Measurements from ENCODE around the gene FEM1B. TPM values are rescaled to one million over a fixed set of nuclear protein-coding genes. Genes with fewer than 3 reads are reported as not detected.

Gene FEM1B
- total and polyA plus RNA-seq, 7 donors = 11.4 to 64.2 (median 54.7) TPM

DNA sequence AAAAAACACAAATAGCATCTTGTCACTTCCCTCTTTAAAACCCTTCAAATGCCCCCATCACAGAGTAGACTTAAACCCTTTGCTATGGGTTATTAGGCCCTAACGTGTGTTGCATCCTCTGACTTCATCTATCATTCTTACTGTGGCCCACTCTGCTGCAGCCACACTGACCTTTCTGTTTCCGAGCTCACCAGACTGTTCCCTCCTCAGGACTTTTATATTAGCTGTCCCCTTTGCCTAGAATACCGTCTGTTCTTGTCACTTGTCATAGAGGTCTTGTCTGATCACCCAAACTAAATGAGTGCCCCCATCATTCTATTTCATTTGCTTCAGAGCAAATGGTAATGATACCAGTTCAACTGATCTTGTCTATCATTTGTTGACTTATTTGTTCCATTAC is 877 bp upstream of the FEM1B start:
- Histone ChIP-seq H3K27ac (peak overlapping the region; percentile 98 to 99 (median 98)), H3K36me3 (no peaks in the 10 kb centered on the region), H3K4me3 (peak overlapping the region; percentile 68 to 92 (median 80)), H3K4me1 (peaks cover 0 to 69% (median 48%) of the 10 kb centered on the region in 4 donors), H3K27me3 (no peaks in the 10 kb centered on the region), H3K9me3 (no peaks in the 10 kb centered on the region)
- no peak for TF ChIP-seq EP300 (IDR thresholded peaks at IDR 0.05)
- no peak for TF ChIP-seq POLR2AphosphoS5 (IDR thresholded peaks at IDR 0.05)
- TF ChIP-seq POLR2A (IDR thresholded peaks at IDR 0.05) = no peak
- TF ChIP-seq, protein P1, sequence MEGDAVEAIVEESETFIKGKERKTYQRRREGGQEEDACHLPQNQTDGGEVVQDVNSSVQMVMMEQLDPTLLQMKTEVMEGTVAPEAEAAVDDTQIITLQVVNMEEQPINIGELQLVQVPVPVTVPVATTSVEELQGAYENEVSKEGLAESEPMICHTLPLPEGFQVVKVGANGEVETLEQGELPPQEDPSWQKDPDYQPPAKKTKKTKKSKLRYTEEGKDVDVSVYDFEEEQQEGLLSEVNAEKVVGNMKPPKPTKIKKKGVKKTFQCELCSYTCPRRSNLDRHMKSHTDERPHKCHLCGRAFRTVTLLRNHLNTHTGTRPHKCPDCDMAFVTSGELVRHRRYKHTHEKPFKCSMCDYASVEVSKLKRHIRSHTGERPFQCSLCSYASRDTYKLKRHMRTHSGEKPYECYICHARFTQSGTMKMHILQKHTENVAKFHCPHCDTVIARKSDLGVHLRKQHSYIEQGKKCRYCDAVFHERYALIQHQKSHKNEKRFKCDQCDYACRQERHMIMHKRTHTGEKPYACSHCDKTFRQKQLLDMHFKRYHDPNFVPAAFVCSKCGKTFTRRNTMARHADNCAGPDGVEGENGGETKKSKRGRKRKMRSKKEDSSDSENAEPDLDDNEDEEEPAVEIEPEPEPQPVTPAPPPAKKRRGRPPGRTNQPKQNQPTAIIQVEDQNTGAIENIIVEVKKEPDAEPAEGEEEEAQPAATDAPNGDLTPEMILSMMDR (IDR thresholded peaks at IDR 0.05) = no peak
- WGBS, 2 donors = 56 to 71% methylated on average over 3 of the region's 3 CpGs
- no peak for DNase-seq
- intact Hi-C loops (cut with DNase I) = loop anchor here (2.0 to 5.0 kb wide), 2 partner anchors 20 to 439 kb away; no protein-coding TSS in a partner anchor

DNA sequence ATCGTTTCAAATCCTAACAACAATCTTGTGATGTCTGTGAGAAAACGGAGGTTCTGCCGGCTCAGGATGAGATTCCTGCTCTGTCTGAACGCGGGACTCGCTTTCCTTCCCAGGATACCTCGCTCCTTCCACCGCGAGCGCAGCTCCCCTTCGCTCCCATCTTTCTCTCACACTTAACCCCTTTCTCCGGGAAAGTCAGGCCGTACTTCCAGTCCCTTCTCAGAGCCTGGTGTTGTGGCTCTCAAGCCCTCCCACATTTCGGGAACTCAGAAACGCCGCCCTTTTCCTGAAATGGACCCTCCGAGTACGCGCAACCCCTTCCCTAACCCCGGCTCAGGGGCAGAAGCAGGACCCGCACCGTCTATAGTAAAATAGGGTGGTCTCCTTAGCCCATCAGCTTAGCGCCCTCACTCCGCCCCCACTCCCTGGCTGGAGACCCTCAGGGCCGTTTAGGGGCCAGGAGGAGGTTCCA is 378 bp upstream of the FEM1B start:
- DNase-seq = peak; percentile 78
- peak in 1 of 2 donors; percentile 26 for TF ChIP-seq POLR2A (IDR thresholded peaks at IDR 0.05)
- TF ChIP-seq, protein P1 (IDR thresholded peaks at IDR 0.05) = no peak
- no peak for TF ChIP-seq EP300 (IDR thresholded peaks at IDR 0.05)
- Histone ChIP-seq H3K27me3 (no peaks in the 10 kb centered on the region), H3K36me3 (no peaks in the 10 kb centered on the region), H3K27ac (peak overlapping the region; percentile 98 to 99 (median 98)), H3K9me3 (no peaks in the 10 kb centered on the region), H3K4me1 (peaks cover 0 to 69% (median 48%) of the 10 kb centered on the region in 4 donors), H3K4me3 (peak overlapping the region; percentile 68 to 92 (median 80))
- 1% methylated on average over 25 of the region's 25 CpGs for WGBS, 2 donors
- intact Hi-C loops (cut with DNase I) = loop anchor here (2.0 to 5.0 kb wide), 2 partner anchors 20 to 440 kb away; no protein-coding TSS in a partner anchor

DNA sequence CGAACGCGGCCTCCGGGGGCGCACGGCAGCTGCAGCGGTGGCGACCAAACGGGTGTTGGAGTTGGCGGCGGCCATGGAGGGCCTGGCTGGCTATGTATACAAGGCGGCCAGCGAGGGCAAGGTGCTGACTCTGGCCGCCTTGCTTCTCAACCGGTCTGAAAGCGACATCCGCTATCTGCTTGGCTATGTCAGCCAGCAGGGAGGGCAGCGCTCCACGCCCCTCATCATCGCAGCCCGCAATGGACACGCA is 725 bp downstream of the FEM1B start:
- TF ChIP-seq, protein P1 (IDR thresholded peaks at IDR 0.05) = peak in 1 of 4 experiments; percentile 39
- TF ChIP-seq POLR2AphosphoS5 (IDR thresholded peaks at IDR 0.05) (no peak), POLR2A (IDR thresholded peaks at IDR 0.05) (no peak), EP300 (IDR thresholded peaks at IDR 0.05) (no peak)
- H3K4me3 ChIP-seq = peak overlapping the region; percentile 68 to 92 (median 80)
- H3K27me3 ChIP-seq = no peaks in the 10 kb centered on the region
- no peaks in the 10 kb centered on the region for H3K9me3 ChIP-seq
- peak overlapping the region; percentile 98 to 99 (median 98) for H3K27ac ChIP-seq
- peaks cover 0 to 69% (median 47%) of the 10 kb centered on the region in 4 donors for H3K4me1 ChIP-seq
- WGBS, 2 donors = 0% methylated on average over 22 of the region's 22 CpGs
- no peaks in the 10 kb centered on the region for H3K36me3 ChIP-seq
- DNase-seq = no peak
- intact Hi-C loops (cut with DNase I) = loop anchor here (5.0 kb wide), 1 partner anchor 441 kb away; no protein-coding TSS in a partner anchor

DNA sequence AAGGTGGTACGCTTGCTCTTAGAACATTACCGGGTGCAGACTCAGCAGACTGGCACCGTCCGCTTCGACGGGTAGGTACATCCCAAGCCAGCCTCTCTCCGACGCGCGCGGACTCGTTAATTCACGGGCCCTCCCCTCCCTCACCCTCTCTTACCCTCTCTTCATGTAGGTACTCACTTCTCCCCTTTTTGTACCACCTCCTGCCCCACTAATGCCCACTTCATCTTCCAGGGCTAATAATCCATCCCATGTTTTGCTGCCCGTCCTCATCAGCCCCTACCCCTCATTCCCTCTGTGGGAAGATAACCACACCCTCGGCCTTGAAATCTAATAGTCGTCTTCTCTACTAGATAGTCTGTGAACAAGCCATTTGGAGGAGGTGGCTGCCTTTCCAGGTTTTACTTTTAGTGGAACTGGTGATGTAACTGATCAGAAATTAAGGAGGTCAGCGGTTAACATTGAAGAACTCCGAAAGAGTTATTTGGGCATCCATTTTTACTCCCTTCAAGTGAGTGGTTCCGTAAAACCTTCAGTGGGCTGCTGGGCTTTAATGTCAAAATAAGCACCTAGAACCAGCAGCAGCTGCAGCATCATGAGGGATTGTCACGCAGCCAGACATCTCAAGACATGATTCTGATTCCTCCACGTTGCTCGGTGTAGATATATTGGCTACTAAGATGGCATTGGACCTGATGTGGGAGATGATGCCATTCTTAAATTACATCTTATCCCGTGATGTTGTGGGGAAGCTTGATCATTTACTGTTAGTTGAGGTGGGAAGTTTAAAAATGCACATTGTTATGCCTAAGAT is 1.3 kb downstream of the FEM1B start:
- intact Hi-C loops (cut with DNase I) = loop anchor here (5.0 kb wide), 1 partner anchor 441 kb away; no protein-coding TSS in a partner anchor
- Histone ChIP-seq H3K36me3 (no peaks in the 10 kb centered on the region), H3K4me1 (peaks cover 0 to 67% (median 50%) of the 10 kb centered on the region in 4 donors), H3K4me3 (peak overlapping the region; percentile 68 to 92 (median 80)), H3K9me3 (no peaks in the 10 kb centered on the region), H3K27me3 (no peaks in the 10 kb centered on the region), H3K27ac (peak overlapping the region; percentile 98 to 99 (median 98))
- WGBS, 2 donors = 2 to 3% methylated on average over 23 of the region's 23 CpGs
- DNase-seq = no peak
- no peak for TF ChIP-seq POLR2AphosphoS5 (IDR thresholded peaks at IDR 0.05)
- TF ChIP-seq EP300 (IDR thresholded peaks at IDR 0.05) = no peak
- TF ChIP-seq POLR2A (IDR thresholded peaks at IDR 0.05) = no peak
- TF ChIP-seq, protein P1 (IDR thresholded peaks at IDR 0.05) = no peak

Measured in sigmoid colon (tissue), 7 donors.